ENCODE results near the gene DCP1B. TPM values are rescaled to one million over a fixed set of nuclear protein-coding genes. Genes with fewer than 3 reads are reported as not detected.

Gene DCP1B
- total and polyA plus RNA-seq, 10 donors: 5.5 to 20.8 (median 13.8) TPM

- H3K27me3 ChIP-seq (replicated peaks in 1 of 7): peaks cover 0 to 23% (median 8%) of the 10 kb centered on the region in 7 donors
- WGBS, 5 donors: 43 to 47% (median 45%) methylated on average over 3 of the region's 3 CpGs
Measured at GRCh38 chr12:1906579-1906978, 97.7 kb downstream of the DCP1B start.

DNA sequence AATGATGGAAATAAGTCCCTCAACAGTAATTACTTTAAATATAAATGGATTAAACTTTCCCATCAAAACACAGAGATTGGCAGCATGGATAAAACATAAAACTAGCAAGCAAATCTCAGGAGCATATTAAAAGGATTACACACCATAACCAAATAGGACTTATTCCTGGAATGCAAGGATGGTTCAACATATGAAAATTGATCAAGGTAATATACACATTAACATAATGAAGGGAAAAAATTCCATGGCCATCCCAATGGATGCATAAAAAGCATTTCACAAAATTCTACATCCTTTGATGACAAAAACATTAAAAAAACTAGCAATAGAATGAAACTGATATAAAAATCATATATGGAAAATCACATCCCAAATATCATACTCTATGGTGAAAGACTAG is 99.4 kb downstream of the DCP1B start:
- Histone ChIP-seq H3K36me3 (no peaks in the 10 kb centered on the region), H3K9me3 (peaks cover 9 to 62% (median 52%) of the 10 kb centered on the region in 8 donors), H3K4me3 (no peak overlapping the region), H3K4me1 (peaks cover 0 to 8% (median 0%) of the 10 kb centered on the region in 6 donors), H3K27me3 (replicated peaks in 1 of 7) (peaks cover 0 to 23% (median 8%) of the 10 kb centered on the region in 7 donors), H3K27ac (no peak overlapping the region)
- no peak for TF ChIP-seq CTCF (IDR thresholded peaks at IDR 0.05 in 8 of 11, conservative IDR thresholded peaks at IDR 0.05 in 3 of 11)
- no peak for TF ChIP-seq POLR2AphosphoS5 (IDR thresholded peaks at IDR 0.05)
- TF ChIP-seq POLR2A (IDR thresholded peaks at IDR 0.05): no peak
- no peak for DNase-seq
- intact Hi-C loops (cut with DNase I; ENCODE audit: low total_unique reads): no loop called here

More at GRCh38 chr12:1906579-1906978, 97.7 kb downstream of the DCP1B start:
- DNase-seq: no peak
- Histone ChIP-seq H3K36me3 (no peaks in the 10 kb centered on the region), H3K4me1 (peaks cover 0 to 8% (median 0%) of the 10 kb centered on the region in 6 donors), H3K27ac (no peak overlapping the region), H3K9me3 (peaks cover 9 to 62% (median 52%) of the 10 kb centered on the region in 8 donors), H3K4me3 (no peak overlapping the region)
- intact Hi-C loops (cut with DNase I; ENCODE audit: low total_unique reads): no loop called here
- TF ChIP-seq POLR2AphosphoS5 (IDR thresholded peaks at IDR 0.05) (no peak), POLR2A (IDR thresholded peaks at IDR 0.05) (no peak), CTCF (IDR thresholded peaks at IDR 0.05 in 8 of 11, conservative IDR thresholded peaks at IDR 0.05 in 3 of 11) (no peak)

DNA sequence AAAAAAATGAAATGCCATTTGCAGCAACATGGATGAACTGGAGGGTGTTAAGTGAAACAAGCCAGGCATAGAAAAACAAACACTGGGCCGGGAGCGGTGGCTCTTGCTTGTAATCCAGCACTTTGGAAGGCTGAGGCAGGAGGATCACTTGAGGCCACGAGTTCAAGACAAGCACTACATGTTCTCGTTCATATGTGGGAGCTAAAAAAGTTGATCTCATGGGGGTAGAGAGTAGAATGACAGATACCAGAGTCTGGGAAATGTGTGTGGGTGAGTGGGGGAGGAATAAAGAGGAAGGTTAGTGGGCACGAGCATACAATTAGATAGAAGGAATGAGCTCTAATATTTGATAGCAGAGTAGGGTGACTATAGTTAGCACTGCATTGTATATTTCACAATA is 107.3 kb downstream of the DCP1B start:
- Histone ChIP-seq H3K4me1 (no peaks in the 10 kb centered on the region), H3K4me3 (no peak overlapping the region), H3K9me3 (peaks cover 0 to 24% (median 15%) of the 10 kb centered on the region in 8 donors), H3K27ac (no peak overlapping the region), H3K36me3 (no peaks in the 10 kb centered on the region), H3K27me3 (replicated peaks in 1 of 7) (no peaks in the 10 kb centered on the region)
- 74 to 92% (median 84%) methylated on average over 5 of the region's 5 CpGs for WGBS, 5 donors
- DNase-seq: no peak
- intact Hi-C loops (cut with DNase I; ENCODE audit: low total_unique reads): no loop called here
- no peak for TF ChIP-seq POLR2A (IDR thresholded peaks at IDR 0.05)
- TF ChIP-seq POLR2AphosphoS5 (IDR thresholded peaks at IDR 0.05): no peak
- no peak for TF ChIP-seq CTCF (IDR thresholded peaks at IDR 0.05 in 8 of 11, conservative IDR thresholded peaks at IDR 0.05 in 3 of 11)

Other genes with a start within 250 kb of the DCP1B start
- under 1 TPM in 1 of 7 donors, not detected in 6; 0.12 TPM for gene LRTM2, start 183.9 kb downstream of the DCP1B start, total RNA-seq
- not detected for gene LRTM2, start 183.9 kb downstream of the DCP1B start, polyA plus RNA-seq
- 10 to 100 TPM in 3 of 7 donors, 1 to 10 TPM in 4; 3.3 to 11.8 (median 10.0) TPM for gene CACNA2D4, start 85.8 kb downstream of the DCP1B start, total RNA-seq
- 1 to 10 TPM; 3.4 to 5.0 (median 4.9) TPM for gene CACNA2D4, start 85.8 kb downstream of the DCP1B start, polyA plus RNA-seq
- gene CACNA1C, start 48.5 kb upstream of the DCP1B start, total RNA-seq: 10 to 100 TPM; 13.5 to 27.6 (median 23.5) TPM
- gene CACNA1C, start 48.5 kb upstream of the DCP1B start, polyA plus RNA-seq: 1 to 10 TPM in 2 of 3 donors, under 1 TPM in 1; 0.67 to 3.7 (median 1.5) TPM